ENCODE results near the gene TLE1.
"Not testable (repeated sequence)": the region's sequence is repeated elsewhere in the genome, so short reads cannot be mapped to it uniquely, and the experiment has no call there.

Gene TLE1

DNA sequence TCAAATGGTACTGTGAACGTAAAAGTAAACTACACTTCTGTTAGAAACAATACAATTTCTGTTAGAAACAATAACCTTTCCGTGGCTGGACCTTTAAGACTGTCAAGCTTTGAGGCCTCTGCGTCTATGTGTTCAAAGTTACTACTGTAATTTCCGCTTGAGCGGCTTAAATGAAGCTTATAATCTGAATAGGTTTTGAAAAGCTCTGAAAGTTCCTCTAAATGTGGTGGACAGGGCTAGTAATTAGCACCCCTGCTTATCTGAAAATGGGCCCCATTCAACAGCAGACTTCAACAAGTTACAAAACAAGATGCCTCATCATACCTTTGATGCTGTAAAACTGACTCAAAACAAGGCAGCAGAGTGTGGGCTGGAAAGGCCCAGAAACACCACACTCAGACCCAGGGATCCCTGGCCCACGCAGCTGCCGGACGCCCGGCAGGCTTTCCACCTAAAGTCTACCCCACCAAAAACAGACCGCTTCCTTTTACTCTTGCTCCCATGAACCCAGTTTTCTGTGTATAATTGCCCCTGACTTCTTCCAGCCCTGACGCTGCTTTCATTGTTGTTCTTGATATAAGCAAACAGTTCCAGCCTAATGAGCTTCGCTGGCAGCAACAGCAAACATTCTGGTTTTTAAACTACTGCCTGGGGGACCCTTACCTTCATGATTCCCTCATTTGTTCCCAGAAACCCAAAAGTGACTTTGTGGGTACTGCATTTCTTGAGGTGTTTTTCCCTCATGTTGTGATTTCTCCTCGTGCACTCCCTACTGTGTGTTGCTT is 66.7 kb downstream of the TLE1 start:
- no peak for DNase-seq (ENCODE audit: low read depth in 2 of 2)

DNA sequence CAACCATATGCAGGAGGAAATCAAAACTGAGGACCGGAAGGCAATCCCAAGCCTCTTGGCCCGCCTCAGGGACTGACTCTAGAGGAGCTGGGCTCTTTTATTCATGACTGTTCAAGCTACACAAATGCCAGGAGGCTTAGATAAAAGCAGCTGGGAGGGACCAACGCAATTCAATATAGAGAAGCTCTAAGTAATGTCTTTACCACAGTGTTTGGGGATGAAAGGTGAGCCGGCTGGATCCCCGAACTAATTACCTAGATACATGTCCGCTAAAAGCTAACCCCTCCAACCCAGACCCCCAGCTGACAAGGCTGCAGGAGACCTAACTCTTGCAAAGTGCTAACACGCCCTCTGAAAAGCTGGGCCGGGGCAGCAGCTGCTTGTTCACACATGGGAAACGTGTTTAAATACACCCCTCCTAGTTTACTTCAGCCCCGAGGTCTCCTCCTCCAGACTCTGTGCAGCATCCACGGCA is 67.5 kb downstream of the TLE1 start:
- DNase-seq (ENCODE audit: low read depth in 2 of 2): no peak

DNA sequence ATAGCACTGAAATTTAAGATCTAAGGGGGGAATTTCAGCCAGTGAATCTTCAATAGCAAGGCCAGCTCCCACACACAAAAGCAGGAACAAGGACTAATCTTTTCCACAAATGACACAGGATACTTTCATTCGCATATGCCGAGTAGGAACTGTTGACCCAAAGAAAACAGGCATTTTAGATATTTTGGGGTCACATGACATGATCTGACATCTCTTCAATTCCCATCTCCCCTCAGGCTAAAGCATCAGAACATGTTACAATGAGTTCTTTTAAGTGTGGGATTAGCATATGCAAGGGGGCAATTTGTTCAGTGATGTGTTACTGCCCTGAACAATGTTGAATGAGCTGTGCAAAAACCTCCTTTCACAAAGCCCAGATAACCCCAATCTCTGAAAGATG is 68.2 kb downstream of the TLE1 start:
- DNase-seq (ENCODE audit: low read depth in 2 of 2): no peak

DNA sequence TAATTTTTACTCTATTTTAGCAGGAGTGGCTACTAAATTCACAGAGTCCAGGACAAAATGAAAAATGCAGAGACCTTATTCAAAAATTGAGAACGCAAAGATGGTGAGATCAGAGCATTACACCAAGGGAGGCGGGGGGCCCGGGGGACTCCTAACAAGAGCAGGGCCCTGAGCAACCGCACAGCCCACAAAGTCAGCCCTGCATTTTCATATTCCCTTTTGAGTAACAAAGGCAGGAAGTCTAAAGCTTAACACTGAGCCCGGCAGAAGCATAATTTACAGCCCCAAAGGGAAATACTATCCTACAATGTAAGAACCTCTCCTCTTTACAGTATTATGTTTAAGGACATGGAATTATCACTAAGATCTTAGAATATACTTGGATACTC is 69.4 kb downstream of the TLE1 start:
- no peak for DNase-seq (ENCODE audit: low read depth in 2 of 2)

DNA sequence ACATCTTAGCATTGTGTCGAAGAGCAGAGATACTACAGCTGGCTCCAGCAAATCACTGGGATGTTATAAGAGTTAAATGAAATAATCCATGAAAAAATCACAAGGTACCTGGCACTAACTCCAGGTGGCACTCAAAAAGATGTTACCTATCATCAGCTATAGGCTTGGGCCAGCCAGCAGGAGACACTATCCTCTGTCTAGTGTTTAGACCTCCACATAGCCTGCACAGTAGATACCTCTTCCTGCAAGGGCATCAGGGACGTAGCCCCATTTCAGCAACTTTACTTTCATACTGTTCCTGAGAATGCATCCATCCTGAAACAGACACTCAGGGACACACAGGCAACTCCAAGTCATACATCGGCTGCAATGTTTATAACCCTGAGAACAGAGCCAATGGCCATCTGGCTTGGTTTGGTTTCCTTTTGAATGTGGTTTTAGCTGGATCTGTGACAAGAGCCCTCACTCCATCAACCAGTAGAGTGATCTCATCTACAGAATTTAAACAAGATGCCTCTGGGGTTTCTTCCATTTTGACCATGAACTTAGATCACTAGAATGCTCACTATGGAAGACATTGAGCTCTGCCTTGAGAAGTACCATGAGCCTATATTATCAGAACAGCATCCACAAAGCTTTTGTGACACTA is 69.9 kb downstream of the TLE1 start:
- DNase-seq (ENCODE audit: low read depth in 2 of 2): peak; percentile 76 to 77

DNA sequence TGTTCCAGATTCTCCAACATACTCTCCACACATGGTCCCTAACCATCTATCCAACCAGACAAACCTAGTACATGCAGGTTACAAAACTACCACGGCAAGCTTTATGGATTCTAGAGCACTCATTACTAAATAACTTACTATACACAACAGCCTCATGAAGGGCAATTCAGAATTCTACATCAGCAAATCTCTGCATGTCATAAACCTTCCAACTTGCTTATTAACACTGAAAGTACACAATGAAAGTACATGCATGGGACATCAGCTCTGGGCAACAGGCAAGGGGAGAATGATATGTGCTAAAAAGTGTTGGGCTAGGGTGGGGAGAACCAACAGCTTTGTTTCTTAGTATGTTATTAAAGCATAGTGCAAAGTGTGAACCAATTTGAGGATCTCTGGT is 70.4 kb downstream of the TLE1 start:
- no peak for DNase-seq (ENCODE audit: low read depth in 2 of 2)

DNA sequence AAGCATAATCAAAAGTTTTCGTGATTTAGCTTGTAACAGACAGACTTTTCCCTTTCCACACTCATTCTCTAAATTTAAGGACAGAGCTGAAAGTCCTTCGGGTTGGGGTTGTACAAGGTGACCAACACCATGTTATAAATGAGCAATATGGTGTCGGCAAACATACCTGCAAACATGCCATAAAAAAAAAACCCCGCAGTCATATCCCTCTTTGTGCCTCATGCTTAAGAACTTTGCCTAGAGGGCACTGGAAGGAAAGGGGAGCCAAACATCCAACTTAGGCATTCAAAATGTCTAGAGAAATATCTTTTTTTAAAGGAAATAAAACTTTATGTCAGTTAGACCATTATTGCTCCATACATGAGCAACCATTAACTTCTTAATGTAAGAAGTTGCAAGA is 73.2 kb downstream of the TLE1 start:
- DNase-seq (ENCODE audit: low read depth in 2 of 2): no peak

DNA sequence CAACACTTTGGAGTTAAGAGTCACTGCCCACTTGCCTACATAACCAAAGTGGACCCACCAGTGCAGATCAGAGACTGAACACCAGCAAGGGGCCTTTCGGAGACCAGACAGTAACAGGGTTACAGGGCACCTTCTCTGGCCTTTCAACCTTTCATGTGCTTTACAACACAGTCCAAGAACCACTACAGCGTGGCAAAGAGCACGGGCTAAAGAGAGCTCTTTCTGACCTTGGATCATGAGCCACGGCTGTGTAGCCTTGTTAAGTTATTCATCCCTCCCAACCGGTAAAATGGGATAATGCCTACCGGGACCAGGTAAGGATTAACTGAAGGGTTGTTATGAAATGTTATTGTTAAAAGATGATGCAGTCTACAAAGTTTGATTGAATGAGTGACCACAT is 75.0 kb downstream of the TLE1 start:
- no peak for DNase-seq (ENCODE audit: low read depth in 2 of 2)

DNA sequence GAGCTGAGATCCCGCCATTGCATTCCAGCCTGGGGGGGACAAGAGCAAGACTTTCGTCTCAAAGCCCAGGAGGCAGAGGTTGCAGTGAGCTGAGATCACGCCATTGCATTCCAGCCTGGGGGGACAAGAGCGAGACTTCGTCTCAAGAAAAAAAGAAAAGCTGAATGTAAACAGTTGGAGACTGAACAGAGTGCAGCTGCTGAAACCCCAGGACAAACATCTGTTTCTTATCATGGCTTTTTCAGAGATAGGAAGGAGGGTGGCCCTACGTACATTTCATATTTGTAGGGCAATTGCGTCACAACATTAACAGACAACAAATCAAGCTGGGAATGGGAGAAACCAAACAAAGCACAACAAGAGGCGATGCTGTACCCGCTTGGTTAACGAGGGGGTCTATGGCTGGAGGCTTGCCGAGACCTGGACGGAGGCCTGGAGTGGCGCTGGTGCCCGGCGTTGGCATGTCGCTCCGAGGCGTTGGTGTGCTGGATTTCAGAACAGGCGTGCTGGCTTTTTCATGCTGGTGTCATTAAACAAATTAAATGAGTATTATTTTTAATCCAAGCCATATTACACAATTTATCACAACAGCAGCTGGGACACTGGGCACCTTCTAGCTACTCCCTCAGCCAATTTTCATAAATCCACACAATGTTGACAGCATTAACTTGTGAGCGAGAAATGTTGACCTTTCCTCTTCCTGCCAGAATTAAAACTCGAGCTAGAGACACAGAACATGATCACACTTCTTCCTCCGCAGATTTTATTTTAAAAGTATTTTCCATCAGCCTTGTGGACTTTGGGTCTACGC is 76.1 kb downstream of the TLE1 start:
- peak; percentile 83 to 84 for DNase-seq (ENCODE audit: low read depth in 2 of 2)

DNA sequence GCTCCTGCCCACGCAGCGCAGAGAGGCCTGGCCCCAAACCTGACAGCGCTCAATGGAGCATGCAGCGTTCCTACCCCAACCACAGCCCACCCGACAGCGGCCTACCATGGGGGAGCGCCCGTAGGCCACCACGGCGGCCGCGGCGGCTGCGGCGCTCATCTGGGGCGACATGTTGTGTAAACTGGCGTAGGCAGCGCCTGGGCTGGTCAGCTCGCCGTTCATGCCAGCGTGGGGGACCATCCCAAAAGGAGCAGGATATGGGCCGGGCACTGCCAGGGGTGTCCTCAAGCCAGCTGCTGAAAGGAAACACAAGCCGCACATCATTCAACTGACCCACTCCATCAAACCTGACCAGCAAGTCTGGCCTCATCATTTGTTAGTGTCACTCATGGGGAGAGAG is 77.7 kb downstream of the TLE1 start:
- no peak for DNase-seq (ENCODE audit: low read depth in 2 of 2)

DNA sequence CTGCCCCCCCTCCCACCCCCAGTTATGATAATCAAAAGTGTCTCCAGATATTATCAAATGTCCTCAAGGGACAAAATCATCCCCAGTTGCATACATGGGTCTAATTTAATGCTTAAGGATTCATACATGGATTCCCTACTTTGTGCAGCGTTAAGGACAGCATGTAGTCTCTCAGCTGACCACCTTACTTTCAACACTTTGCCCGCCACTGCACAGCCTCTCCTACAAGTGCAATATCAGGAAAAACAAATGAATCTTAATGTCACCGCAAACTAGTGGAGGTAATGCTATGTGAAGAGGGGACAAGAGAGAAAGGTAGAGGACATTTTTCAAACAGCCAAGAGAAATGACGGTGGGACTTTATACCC is 78.6 kb downstream of the TLE1 start:
- DNase-seq (ENCODE audit: low read depth in 2 of 2): no peak

DNA sequence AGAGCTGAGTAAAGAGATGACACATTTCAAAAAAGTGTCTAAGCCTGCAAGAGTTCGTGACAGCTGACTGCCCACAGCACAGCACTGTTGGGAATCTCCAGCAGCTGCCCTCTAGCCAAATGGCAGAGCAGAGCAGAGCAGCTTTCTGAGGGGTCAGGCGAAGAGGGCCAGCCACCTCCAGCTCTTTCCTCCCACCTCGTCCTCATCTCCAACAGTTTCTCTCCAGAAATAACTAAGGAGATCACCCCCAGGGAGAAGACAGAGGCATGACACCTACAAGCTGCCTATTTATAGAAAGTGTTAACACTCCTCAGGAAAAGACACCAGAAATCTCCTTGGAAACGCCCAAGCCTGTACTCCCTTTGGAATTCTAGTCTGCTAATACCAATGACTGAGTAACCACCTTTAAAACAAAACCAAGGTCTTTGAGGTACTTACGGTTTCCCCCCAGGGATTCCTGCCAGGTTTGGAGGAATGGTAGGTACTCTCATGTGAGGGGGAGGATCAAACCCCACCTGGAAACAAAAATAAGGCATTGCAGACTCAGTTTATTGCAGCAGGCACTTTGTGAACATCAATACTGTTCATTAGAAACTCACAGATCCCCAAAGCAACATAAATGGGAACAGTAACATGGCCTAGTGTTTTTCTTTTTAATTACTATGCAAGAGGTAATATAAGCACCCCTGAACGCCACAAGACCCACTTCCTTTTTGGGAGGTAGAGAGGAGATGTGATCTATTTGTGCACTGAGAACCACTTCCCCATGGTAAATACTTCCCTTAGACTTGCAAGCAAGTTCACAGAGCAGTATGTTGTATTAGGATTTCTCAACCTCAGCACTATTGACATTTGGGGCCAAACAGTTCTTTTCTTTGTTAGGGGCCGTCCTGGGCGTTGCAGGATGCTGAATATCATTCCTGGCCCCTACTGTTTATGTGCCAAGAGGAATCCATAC is 79.3 kb downstream of the TLE1 start:
- DNase-seq (ENCODE audit: low read depth in 2 of 2): no peak

DNA sequence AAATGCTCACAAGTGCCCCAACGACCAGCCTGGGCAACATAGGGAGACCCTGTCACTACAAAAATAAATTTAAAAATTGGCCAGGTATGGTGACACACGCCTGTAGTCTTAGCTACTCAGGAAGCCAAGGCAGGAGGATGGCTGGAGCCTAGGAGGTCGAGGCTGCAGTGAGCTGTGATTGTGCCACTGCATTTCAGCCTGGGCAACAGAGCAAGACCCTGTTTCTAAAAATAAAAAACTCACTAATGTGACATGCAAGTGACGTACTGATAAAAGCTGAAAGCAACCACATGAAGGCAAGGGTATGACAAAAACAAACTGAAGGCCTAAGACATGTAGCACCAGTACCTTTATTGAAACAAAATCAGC is 81.1 kb downstream of the TLE1 start:
- DNase-seq (ENCODE audit: low read depth in 2 of 2): no peak

DNA sequence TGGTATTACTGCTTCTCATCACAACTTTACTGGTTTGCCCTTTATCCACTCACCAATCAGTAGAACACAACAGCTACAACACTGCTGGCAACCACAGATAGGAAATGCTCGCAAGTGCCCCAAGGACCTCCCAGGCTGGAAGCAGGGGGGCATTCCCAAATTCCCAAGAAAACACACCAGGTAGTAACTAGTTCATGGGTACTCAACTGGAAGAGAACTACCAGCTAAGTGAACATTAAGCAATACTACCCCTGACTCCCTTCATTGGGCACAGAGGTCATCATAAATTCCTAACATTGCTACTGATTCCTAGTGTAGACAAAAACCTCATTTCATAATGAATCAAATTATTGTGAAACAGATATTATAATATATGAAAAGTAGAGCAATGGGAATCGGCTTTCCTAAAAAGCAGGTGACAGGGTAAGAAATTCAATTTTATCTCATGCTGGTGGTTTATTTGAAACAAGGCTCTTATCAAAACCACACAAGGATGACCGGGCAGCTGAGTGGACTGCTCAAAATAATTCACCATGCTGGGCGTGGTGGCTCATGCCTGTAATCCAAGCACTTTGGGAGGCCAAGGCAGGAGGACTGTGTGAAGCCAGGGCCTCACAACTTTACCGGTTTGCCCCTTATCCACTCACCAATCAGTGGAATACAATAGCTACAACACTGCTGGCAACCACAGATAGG is 81.6 kb downstream of the TLE1 start:
- DNase-seq (ENCODE audit: low read depth in 2 of 2): no peak

DNA sequence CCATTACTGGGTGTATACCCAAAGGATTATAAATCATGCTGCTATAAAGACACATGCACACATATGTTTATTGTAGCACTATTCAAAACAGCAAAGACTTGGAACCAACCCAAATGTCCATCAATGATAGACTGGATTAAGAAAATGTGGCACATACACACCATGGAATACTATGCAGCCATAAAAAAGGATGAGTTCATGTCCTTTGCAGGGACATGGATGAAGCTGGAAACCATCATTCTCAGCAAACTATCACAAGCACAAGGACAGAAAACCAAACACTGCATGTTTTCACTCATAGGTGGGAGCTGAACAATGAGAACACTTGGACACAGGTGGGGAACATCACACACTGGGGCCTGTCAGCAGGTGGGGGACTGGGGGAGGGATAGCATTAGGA is 83.1 kb downstream of the TLE1 start:
- not testable (repeated sequence) for DNase-seq (ENCODE audit: low read depth in 2 of 2)

DNA sequence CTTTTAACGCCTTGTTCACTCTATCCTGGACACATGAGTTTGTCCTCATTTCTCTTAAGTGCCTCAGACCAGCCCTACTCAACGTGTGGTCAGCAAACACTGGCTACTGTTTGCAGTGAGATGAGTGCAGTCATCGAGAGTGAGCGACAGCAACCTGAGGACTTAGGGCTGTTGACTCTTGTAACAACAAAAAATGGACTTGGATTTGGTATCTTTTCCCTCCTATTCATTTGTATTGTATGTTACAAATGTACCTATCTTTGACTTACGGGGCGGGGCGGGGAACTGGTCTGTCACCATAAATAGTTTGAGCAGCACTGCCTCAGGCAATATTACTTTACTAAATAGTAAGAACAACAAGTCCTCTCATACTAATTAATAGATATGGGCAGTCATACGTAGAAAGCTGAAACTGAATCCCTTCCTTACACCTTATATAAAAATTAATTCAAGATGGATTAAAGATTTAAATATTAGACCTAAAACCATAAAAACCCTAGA is 84.1 kb downstream of the TLE1 start:
- DNase-seq (ENCODE audit: low read depth in 2 of 2): no peak

DNA sequence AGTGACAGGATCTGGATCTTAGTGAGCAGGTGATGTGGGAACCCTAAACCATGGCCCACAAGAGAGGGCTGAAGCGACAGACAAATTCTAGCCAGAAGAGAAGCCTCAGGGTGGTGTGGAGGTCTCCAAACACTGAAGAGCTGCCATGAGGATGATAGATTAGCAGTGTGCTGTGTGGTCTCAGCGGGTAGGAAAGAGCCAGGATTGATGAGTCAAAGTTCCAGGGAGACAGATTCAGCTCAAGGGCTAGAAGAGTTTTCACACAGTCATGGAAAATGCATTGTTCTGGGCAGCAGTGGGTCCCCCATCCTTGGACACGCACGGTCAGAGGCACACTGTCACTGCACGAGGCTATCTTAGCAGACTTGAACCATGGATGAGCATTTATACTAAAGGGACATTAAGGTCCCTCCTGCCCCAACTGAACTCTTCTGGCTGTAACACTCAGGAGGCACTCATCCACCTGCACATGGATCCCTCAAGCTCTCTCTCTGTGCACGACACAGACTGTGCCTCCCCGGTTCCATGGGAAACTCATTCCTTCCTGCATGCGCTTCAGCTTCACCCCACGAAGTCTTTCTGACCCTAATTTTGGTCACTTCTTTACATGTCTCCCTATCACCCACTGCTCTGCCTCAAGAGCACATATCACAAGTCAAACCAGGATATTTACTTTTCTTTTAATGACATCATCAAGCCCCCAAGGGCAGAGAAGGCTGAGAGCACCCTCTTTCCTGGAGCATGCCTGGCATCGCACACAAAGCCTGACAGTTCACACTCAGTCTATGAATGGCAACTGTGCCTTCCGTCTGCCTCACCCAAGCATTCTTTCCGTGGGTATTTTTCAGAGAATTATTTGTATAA is 84.8 kb downstream of the TLE1 start:
- no peak for DNase-seq (ENCODE audit: low read depth in 2 of 2)

DNA sequence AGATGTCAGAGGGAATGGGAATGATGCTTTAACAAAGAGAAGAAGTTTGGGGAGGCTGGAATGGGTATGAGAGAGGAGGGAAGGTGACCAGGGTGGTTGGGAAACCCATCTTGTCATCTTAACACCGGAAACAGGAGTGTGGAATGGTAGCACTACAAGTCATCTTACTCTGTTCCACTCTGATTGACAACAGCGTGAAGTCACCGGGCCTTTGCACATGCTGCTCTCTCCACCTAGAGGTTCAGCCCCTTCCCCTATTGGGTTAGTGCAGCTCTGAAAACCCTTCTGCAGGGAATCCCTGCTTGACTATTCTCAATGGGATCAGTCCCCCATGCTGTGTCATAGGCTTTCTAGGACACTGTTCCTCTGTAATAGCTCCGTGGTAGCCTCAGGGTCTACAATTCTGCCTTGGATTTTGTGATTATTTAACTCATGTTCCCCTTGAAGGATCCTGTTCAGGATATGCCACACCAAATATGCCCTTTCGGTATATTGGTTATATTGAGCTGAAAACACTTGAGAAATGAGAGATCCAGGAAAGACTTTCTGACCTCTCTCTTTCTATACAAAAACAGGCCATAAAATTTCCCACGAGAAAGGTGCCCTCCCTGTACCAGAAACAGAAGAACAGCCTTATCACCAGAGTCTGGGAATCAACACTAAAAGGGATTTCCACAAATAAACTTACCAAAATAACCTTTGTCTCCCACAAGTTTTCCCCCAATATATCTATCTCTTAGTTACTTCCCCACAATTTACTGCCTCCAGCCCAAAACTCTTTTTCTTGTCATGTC is 86.3 kb downstream of the TLE1 start:
- no peak for DNase-seq (ENCODE audit: low read depth in 2 of 2)
